A673 (cell line): ENCODE results near the gene FASTKD1. TPM values are rescaled to one million over a fixed set of nuclear protein-coding genes. Genes with fewer than 3 reads are reported as not detected.
"Not testable (repeated sequence)": the region's sequence is repeated elsewhere in the genome, so short reads cannot be mapped to it uniquely, and the experiment has no call there.

ENCODE experiments used
- BruUV-seq: library from RNA; stranded (reverse); fragments of 400-500 nt; replicated peaks from 2 replicates; lab custom pipeline; 2021; lab: Mats Ljungman, UMichigan
- CTCF ChIA-PET: fragments of 300-600 bp; sonication (Branson Sonifier 250); formaldehyde crosslinking; loops from one replicate; lab custom pipeline; 2022; ENCODE audit warnings: antibody characterized with exemption; lab: Charles Lee
- POLR2A ChIA-PET: fragments of 300-600 bp; sonication (Branson Sonifier 250); formaldehyde crosslinking; loops from one replicate; lab custom pipeline; 2022; ENCODE audit warnings: antibody characterized with exemption; ENCODE audit not compliant: low non-redundant PET; lab: Charles Lee
- DNase-seq: peaks from one replicate; pipeline ENCODE4 v3.0.0-alpha.2; 2015; ENCODE audit warnings: low spot score
- H3K27ac ChIP-seq: fragments of 200-600 bp; sonication (generic); 2 replicates; pipeline ENCODE4 v1.5.1; 2016; ENCODE audit warnings: mixed run types, low read depth, mild to moderate bottlenecking, mixed read lengths, antibody characterized with exemption, low read length; ENCODE audit not compliant: poor library complexity, severe bottlenecking
- H3K27me3 ChIP-seq: fragments of 200-600 bp; sonication (generic); replicated peaks from 2 replicates; pipeline ENCODE4 v1.6.1; 2017; ENCODE audit warnings: mixed run types, low read depth, mild to moderate bottlenecking, mixed read lengths, antibody characterized with exemption, low read length; ENCODE audit not compliant: insufficient read depth, poor library complexity
- H3K36me3 ChIP-seq: fragments of 200-600 bp; sonication (generic); 2 replicates; pipeline ENCODE4 v1.6.1; 2016; ENCODE audit warnings: mixed run types, mild to moderate bottlenecking, mixed read lengths, antibody characterized with exemption, low read length; ENCODE audit not compliant: insufficient read depth, poor library complexity, severe bottlenecking
- H3K4me1 ChIP-seq: fragments of 200-600 bp; sonication (generic); 2 replicates; pipeline ENCODE4 v1.6.1; 2017; ENCODE audit warnings: mixed run types, mild to moderate bottlenecking, mixed read lengths, antibody characterized with exemption, low read length; ENCODE audit not compliant: insufficient read depth, poor library complexity, severe bottlenecking
- H3K4me3 ChIP-seq: fragments of 200-600 bp; sonication (generic); 2 replicates; pipeline ENCODE4 v1.5.1; 2016; ENCODE audit warnings: low read depth, mixed run types, mild to moderate bottlenecking, mixed read lengths, low read length; ENCODE audit not compliant: poor library complexity, severe bottlenecking
- H3K9me3 ChIP-seq: fragments of 200-600 bp; sonication (generic); 2 replicates; pipeline ENCODE4 v1.6.1; 2016; ENCODE audit warnings: mixed run types, low read depth, mild to moderate bottlenecking, mixed read lengths, antibody characterized with exemption, low read length; ENCODE audit not compliant: poor library complexity, severe bottlenecking
- EZH2 ChIP-seq: fragments of 200-600 bp; sonication (generic); IDR thresholded peaks from 2 replicates; pipeline ENCODE4 v1.6.1; 2017; ENCODE audit warnings: borderline replicate concordance, low read depth, mild to moderate bottlenecking, mixed read lengths, antibody characterized with exemption, low read length; ENCODE audit not compliant: poor library complexity, severe bottlenecking
- intact Hi-C: fragments of 100-400 bp; cut with micrococcal nuclease; formaldehyde crosslinking; loops from one replicate; pipeline ENCODE4 v1.10.0; 2022; ENCODE audit not compliant: unreplicated experiment
- total RNA-seq: library from RNA; stranded (reverse); gene quantifications from 2 replicates; pipeline ENCODE4 v1.2.3, GENCODE V29; 2021
- TF ChIP-seq, protein P1 (sequence below): fragments of 300-800, 200-600 bp; sonication (generic); conservative IDR thresholded peaks from 2 replicates; pipeline ENCODE4 v1.5.1; 2017; ENCODE audit warnings: low read depth, mild to moderate bottlenecking, antibody characterized with exemption, low read length, moderate library complexity, mixed read lengths

The FASTKD1 gene
- total RNA-seq, 1 experiment from 2014 or later, result 37.3 TPM

DNA sequence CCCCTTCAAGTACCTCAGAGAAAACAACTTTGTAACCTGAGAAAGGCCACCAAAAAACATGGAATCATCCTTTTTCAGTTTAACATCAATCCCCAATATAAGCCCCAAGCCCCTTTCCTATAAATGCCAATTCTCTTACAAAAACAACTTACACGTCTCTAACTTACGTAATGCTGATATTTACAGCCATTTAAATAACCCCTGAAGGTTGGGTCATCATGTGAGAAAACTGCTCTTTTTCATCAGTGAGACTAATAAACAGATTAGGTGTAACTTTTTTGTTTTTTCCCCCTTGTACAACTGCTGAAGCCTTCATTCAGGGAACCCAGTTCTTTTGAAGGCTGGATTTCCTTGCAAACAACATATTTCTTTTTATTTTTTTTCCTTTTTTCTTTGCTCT, 3.7 kb downstream of the FASTKD1 start:
- TF ChIP-seq, protein P1, sequence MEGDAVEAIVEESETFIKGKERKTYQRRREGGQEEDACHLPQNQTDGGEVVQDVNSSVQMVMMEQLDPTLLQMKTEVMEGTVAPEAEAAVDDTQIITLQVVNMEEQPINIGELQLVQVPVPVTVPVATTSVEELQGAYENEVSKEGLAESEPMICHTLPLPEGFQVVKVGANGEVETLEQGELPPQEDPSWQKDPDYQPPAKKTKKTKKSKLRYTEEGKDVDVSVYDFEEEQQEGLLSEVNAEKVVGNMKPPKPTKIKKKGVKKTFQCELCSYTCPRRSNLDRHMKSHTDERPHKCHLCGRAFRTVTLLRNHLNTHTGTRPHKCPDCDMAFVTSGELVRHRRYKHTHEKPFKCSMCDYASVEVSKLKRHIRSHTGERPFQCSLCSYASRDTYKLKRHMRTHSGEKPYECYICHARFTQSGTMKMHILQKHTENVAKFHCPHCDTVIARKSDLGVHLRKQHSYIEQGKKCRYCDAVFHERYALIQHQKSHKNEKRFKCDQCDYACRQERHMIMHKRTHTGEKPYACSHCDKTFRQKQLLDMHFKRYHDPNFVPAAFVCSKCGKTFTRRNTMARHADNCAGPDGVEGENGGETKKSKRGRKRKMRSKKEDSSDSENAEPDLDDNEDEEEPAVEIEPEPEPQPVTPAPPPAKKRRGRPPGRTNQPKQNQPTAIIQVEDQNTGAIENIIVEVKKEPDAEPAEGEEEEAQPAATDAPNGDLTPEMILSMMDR, result no peak
- no peak for TF ChIP-seq EZH2
- H3K9me3 ChIP-seq, result no peaks in the 10 kb centered on the region
- no peak overlapping the region for H3K27ac ChIP-seq
- no peak overlapping the region for H3K4me3 ChIP-seq
- DNase-seq, result no peak
- H3K27me3 ChIP-seq, result no peaks in the 10 kb centered on the region
- H3K36me3 ChIP-seq, result no peaks in the 10 kb centered on the region
- H3K4me1 ChIP-seq, result peaks cover 8% of the 10 kb centered on the region
- BruUV-seq, result no TSS peak
- CTCF ChIA-PET, result no interaction called here
- POLR2A ChIA-PET, result no interaction called here
- intact Hi-C loops, result no loop called here

DNA sequence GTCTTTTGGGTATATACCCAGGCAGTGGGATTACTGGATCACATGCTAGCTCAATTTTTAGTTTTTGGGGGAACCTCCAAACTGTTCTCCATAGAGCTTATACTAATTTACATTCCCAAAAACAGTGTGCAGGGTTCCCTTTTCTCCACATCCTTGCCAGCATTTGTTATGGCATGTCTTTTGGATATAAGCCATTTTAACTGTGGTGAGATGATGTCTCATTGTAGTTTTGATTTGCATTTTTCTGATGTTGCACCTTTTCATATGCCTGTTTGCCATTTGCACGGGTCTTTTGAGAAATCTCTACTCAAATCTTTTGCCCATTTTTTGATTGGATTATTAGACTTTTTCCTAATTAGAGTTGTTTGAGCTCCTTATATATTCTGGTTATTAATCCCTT, 8.0 kb downstream of the FASTKD1 start:
- ChIA-PET POLR2A (no interaction called here), CTCF (no interaction called here)
- intact Hi-C loops, result no loop called here
- no peaks in the 10 kb centered on the region for H3K4me1 ChIP-seq
- no peak for DNase-seq
- TF ChIP-seq EZH2, result no peak
- TF ChIP-seq, protein P1, result no peak
- H3K36me3 ChIP-seq, result no peaks in the 10 kb centered on the region
- no peaks in the 10 kb centered on the region for H3K9me3 ChIP-seq
- BruUV-seq, result no TSS peak
- no peak overlapping the region for H3K27ac ChIP-seq
- no peaks in the 10 kb centered on the region for H3K27me3 ChIP-seq
- H3K4me3 ChIP-seq, result no peak overlapping the region

DNA sequence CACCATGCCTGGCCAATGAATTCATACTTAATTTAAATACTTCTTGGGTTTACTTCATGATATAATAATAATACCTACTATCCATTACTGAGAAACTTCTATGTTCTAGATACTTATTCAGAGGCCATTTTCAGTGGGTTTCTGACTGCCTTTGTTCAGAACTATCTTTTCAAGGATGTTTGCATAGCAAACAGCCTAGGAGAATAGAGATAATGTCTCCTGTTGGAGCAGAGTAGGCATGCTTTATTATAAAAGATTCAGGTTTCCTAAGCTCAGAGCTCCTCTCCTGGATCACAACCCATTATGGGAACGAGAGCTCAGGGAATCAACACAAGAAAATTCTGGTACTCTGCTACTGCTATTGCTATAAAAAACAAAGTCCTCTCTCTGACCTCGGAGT, 11.1 kb downstream of the FASTKD1 start:
- H3K27me3 ChIP-seq, result no peaks in the 10 kb centered on the region
- DNase-seq, result no peak
- H3K27ac ChIP-seq, result no peak overlapping the region
- no peaks in the 10 kb centered on the region for H3K4me1 ChIP-seq
- no peak for TF ChIP-seq EZH2
- TF ChIP-seq, protein P1, result no peak
- ChIA-PET CTCF (no interaction called here), POLR2A (interaction anchor here (0.6 kb wide), 1 partner anchor 445 kb away, joined by 5 read pairs; no protein-coding TSS in a partner anchor)
- no TSS peak for BruUV-seq
- intact Hi-C loops, result no loop called here
- H3K9me3 ChIP-seq, result no peaks in the 10 kb centered on the region
- H3K4me3 ChIP-seq, result no peak overlapping the region
- no peaks in the 10 kb centered on the region for H3K36me3 ChIP-seq

DNA sequence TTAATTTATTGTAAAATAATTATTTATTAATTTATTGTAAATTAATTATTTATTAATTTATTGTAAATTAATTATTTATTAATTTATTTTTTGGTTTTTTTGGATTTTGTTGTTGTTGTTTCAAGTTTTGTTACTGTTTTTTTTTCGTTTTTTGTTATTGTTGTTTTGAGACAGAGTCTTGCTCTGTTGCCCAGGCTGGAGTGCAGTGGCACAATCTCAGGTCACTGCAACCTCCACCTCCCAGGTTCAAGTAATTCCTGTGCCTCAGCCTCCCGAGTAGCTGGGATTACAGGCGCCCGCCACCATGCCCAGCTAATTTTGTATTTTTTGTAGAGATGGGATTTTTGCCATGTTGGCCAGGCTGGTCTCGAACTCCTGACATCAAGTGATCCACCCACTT, 11.6 kb downstream of the FASTKD1 start:
- H3K4me3 ChIP-seq, DNase-seq, H3K27ac ChIP-seq, CTCF ChIA-PET, intact Hi-C loops, H3K36me3 ChIP-seq, H3K4me1 ChIP-seq, H3K9me3 ChIP-seq, H3K27me3 ChIP-seq, POLR2A ChIA-PET, BruUV-seq: not testable (repeated sequence)
